GM12878 (cell line): ENCODE results near the gene FREY1. TPM values are rescaled to one million over a fixed set of nuclear protein-coding genes. Genes with fewer than 3 reads are reported as not detected.

Experiments used
- ATAC-seq: fragments of 200-7000 bp; cut with Tn5 transposase; 3 replicates; pipeline ENCODE4 v1.9.1; 2020; ENCODE audit warnings: mild to moderate bottlenecking, moderate library complexity
- BruUV-seq: library from RNA; stranded (reverse); fragments of 400-500 nt; replicated peaks from 2 replicates; lab custom pipeline; 2021; lab: Mats Ljungman, UMichigan
- CTCF ChIA-PET: fragments of 300-600 bp; sonication (Branson Sonifier 250); formaldehyde crosslinking; extraction: SDS; loops from one replicate; lab custom pipeline; 2021; ENCODE audit warnings: inconsistent platforms; lab: Yijun Ruan, JAX
- POLR2A ChIA-PET: fragments of 350-600 bp; formaldehyde crosslinking; extraction: SDS; loops from one replicate; lab custom pipeline; 2021; ENCODE audit warnings: inconsistent platforms; lab: Charles Lee
- RAD21 ChIA-PET: fragments of 300-600 bp; sonication (Branson Sonifier 250); formaldehyde crosslinking; loops from one replicate; lab custom pipeline; 2023; ENCODE audit warnings: antibody characterized with exemption; ENCODE audit not compliant: unreplicated experiment; lab: Charles Lee
- SMC1A ChIA-PET: fragments of 300-600 bp; sonication (Branson Sonifier 250); formaldehyde crosslinking; loops from one replicate; lab custom pipeline; 2023; ENCODE audit not compliant: unreplicated experiment, uncharacterized antibody; lab: Charles Lee
- DNase-seq: peaks from one replicate; pipeline ENCODE4 v3.0.0-alpha.2; 2011; ENCODE audit warnings: low read depth, low spot score
- FAIRE-seq: peaks from 3 replicates; lab custom pipeline; 2011; peaks lifted over from hg19 to GRCh38; lab: Jason Lieb, UNC
- H2AFZ ChIP-seq: 2 replicates; pipeline ENCODE4 v1.6.0; 2011; ENCODE audit warnings: low read depth, low read length, control low read depth; ENCODE audit not compliant: control insufficient read depth
- H3K27ac ChIP-seq: 2 replicates; pipeline ENCODE4 v1.5.1; 2011; ENCODE audit warnings: control low read depth; ENCODE audit not compliant: control insufficient read depth, insufficient read depth
- H3K27me3 ChIP-seq, 2 experiments: replicated peaks in 1 of 2; 2 replicates each; pipeline versions ENCODE4 v1.6.0 to v1.6.1; 2011; ENCODE audit warnings: low read length in 1 of 2; ENCODE audit not compliant: control insufficient read depth in 2 of 2, insufficient read depth in 2 of 2
- H3K36me3 ChIP-seq, 2 experiments: 2 replicates each; pipeline ENCODE4 v1.5.1; 2011; ENCODE audit warnings: low read length in 1 of 2; ENCODE audit not compliant: control insufficient read depth in 2 of 2, insufficient read depth in 2 of 2
- H3K4me1 ChIP-seq: 2 replicates; pipeline ENCODE4 v1.6.1; 2011; ENCODE audit warnings: mild to moderate bottlenecking, low read length, moderate library complexity, mixed read lengths; ENCODE audit not compliant: control insufficient read depth, insufficient read depth
- H3K4me2 ChIP-seq: 2 replicates; pipeline ENCODE4 v1.6.0; 2011; ENCODE audit warnings: control low read depth; ENCODE audit not compliant: control insufficient read depth, insufficient read depth
- H3K4me3 ChIP-seq: fragments of 200-600 bp; sonication (generic); 2 replicates; pipeline ENCODE4 v1.5.1; 2016
- H3K79me2 ChIP-seq: 2 replicates; pipeline ENCODE4 v1.6.0; 2011; ENCODE audit warnings: low read length; ENCODE audit not compliant: control insufficient read depth, insufficient read depth
- H3K9ac ChIP-seq: 2 replicates; pipeline ENCODE4 v1.8.0; 2011; ENCODE audit warnings: low read length, control low read depth, mixed read lengths; ENCODE audit not compliant: control insufficient read depth, insufficient read depth
- H3K9me3 ChIP-seq: replicated peaks from 3 replicates; pipeline ENCODE4 v1.5.1; 2011; ENCODE audit warnings: mild to moderate bottlenecking, low read length; ENCODE audit not compliant: control insufficient read depth, insufficient read depth
- H4K20me1 ChIP-seq: 2 replicates; pipeline ENCODE4 v1.6.0; 2011; ENCODE audit not compliant: control insufficient read depth, insufficient read depth
- ASH2L ChIP-seq: fragments of 300-600, 200-600 bp; sonication (generic); IDR thresholded peaks from 2 replicates; pipeline ENCODE4 v1.6.1; 2017; ENCODE audit warnings: low read depth, mild to moderate bottlenecking, borderline replicate concordance
- BRCA1 ChIP-seq: IDR thresholded peaks from 2 replicates; pipeline ENCODE4 v1.6.1; 2011; ENCODE audit warnings: low read depth, low read length, improper control_type of control experiment
- DPF2 ChIP-seq: fragments of 450-650 bp; IDR thresholded peaks from 2 replicates; pipeline ENCODE4 v1.6.1; 2017; ENCODE audit warnings: mild to moderate bottlenecking
- EED ChIP-seq: sonication (generic); IDR thresholded peaks from 2 replicates; pipeline ENCODE4 v1.6.1; 2016; ENCODE audit warnings: antibody characterized with exemption, low read depth
- GABPA ChIP-seq: IDR thresholded peaks from 2 replicates; pipeline ENCODE4 v1.6.1; 2014; ENCODE audit warnings: antibody characterized with exemption, low read depth, mild to moderate bottlenecking, inconsistent platforms
- HCFC1 ChIP-seq: fragments of 150-350 bp; IDR thresholded peaks from 2 replicates; pipeline ENCODE4 v1.6.1; 2014; ENCODE audit warnings: low read length
- HDAC6 ChIP-seq: fragments of 200-600 bp; sonication (generic); IDR thresholded peaks from one replicate; pipeline ENCODE4 v1.8.0; 2017; ENCODE audit warnings: antibody characterized with exemption; ENCODE audit not compliant: unreplicated experiment
- IKZF2 ChIP-seq, 2 experiments: fragments of 450-650 bp; IDR thresholded peaks; 2 replicates each; pipeline ENCODE4 v1.6.1; 2017; ENCODE audit warnings: mild to moderate bottlenecking in 2 of 2, moderate library complexity in 2 of 2
- MTA2 ChIP-seq: fragments of 450-650 bp; IDR thresholded peaks from 2 replicates; pipeline ENCODE4 v1.6.1; 2016; ENCODE audit warnings: low read depth, mild to moderate bottlenecking, moderate library complexity
- NFIC ChIP-seq: IDR thresholded peaks from 2 replicates; pipeline ENCODE4 v1.6.1; 2012; ENCODE audit warnings: low read depth, mild to moderate bottlenecking, inconsistent platforms, low read length, moderate library complexity
- NFYA ChIP-seq: IDR thresholded peaks from 2 replicates; pipeline ENCODE4 v1.6.1; 2011; ENCODE audit warnings: low read depth, mild to moderate bottlenecking, low read length, improper control_type of control experiment, borderline replicate concordance
- POLR2A ChIP-seq: IDR thresholded peaks from 2 replicates; pipeline ENCODE4 v1.6.1; 2011; ENCODE audit warnings: low read depth, mild to moderate bottlenecking, low read length
- SP1 ChIP-seq: IDR thresholded peaks from one replicate; pipeline ENCODE4 v1.6.1; 2011; ENCODE audit warnings: low read depth, low read length
- SREBF1 ChIP-seq: IDR thresholded peaks from 2 replicates; pipeline ENCODE4 v1.6.1; 2012; ENCODE audit warnings: mild to moderate bottlenecking, low read length
- TCF3 ChIP-seq: IDR thresholded peaks from 2 replicates; pipeline ENCODE4 v1.6.1; 2012; ENCODE audit warnings: low read depth, mild to moderate bottlenecking, low read length, borderline replicate concordance; ENCODE audit not compliant: insufficient read depth
- ZNF217 ChIP-seq: fragments of 450-650 bp; IDR thresholded peaks from 2 replicates; pipeline ENCODE4 v1.6.1; 2017; ENCODE audit warnings: antibody characterized with exemption, mild to moderate bottlenecking
- ZZZ3 ChIP-seq: IDR thresholded peaks from 2 replicates; pipeline ENCODE4 v1.6.1; 2011; ENCODE audit warnings: low read depth; ENCODE audit not compliant: control insufficient read depth, insufficient read length
- WGBS: methylation state at CpG from one replicate; pipeline ENCODE4 v1.1.6; 2016; ENCODE audit warnings: low lambda C conversion rate; ENCODE audit not compliant: insufficient replicate concordance, insufficient coverage; ENCODE audit errors: missing lambda C conversion rate; 5-methylcytosine and 5-hydroxymethylcytosine counted together
- in situ Hi-C: fragments of 300-500 bp; cut with MboI; formaldehyde crosslinking; loops from 9 replicates; pipeline ENCODE4 v1.14.3; 2018; ENCODE audit warnings: mixed read lengths
- intact Hi-C: fragments of 100-400 bp; cut with micrococcal nuclease; formaldehyde crosslinking; loops from one replicate; pipeline ENCODE4 v1.14.2; 2022; ENCODE audit not compliant: unreplicated experiment
- polyA plus RNA-seq, 11 experiments: library from polyadenylated mRNA; depleted of rRNA in 4 of 11; unstranded in 6 of 11; stranded (reverse) in 5 of 11; fragments of >200 nt; fragmentation: Nextera tagmentation in 4 of 11; fragmentation: Illumina TruSeq in 1 of 11; extraction: Ambion mirVana in 4 of 11; extraction: Trizol in 1 of 11; gene quantifications; 1 replicate in 1 of 11; 2 replicates in 10 of 11; pipeline versions ENCODE4 v1.2.1 to v1.2.3, GENCODE V29; 2011 to 2016; ENCODE audit warnings: inconsistent platforms in 2 of 11, missing spikeins in 2 of 11, low read depth in 1 of 11
- total RNA-seq, 4 experiments: library from RNA; depleted of rRNA in 3 of 4; stranded (reverse); fragments of >200 nt in 3 of 4; fragmentation: Illumina TruSeq in 1 of 4; extraction: Trizol in 1 of 4; gene quantifications; 2 replicates each; pipeline versions ENCODE4 v1.2.1 to v1.2.3, GENCODE V29; 2013 to 2021
- TF ChIP-seq, protein P1 (sequence below): fragments of 450-650 bp; IDR thresholded peaks from 2 replicates; pipeline ENCODE4 v1.6.1; 2018; ENCODE audit warnings: mild to moderate bottlenecking, low read depth, moderate library complexity; ENCODE audit not compliant: partially characterized antibody
- TF ChIP-seq, protein P2 (sequence below): IDR thresholded peaks from 2 replicates; pipeline ENCODE4 v1.6.1; 2011; ENCODE audit warnings: low read depth, low read length, improper control_type of control experiment, borderline replicate concordance
- TF ChIP-seq, protein P3 (sequence below): fragments of 450-650 bp; IDR thresholded peaks from 2 replicates; pipeline ENCODE4 v1.6.1; 2017; ENCODE audit warnings: low read depth, mild to moderate bottlenecking, moderate library complexity

The FREY1 gene
- total and polyA plus RNA-seq, 10 of the 15 experiments (the other 5 are each of a cell fraction or from before 2014, with no cell fraction given): 0.13 to 1.7 (median 0.39) TPM; not detected in 3

DNA sequence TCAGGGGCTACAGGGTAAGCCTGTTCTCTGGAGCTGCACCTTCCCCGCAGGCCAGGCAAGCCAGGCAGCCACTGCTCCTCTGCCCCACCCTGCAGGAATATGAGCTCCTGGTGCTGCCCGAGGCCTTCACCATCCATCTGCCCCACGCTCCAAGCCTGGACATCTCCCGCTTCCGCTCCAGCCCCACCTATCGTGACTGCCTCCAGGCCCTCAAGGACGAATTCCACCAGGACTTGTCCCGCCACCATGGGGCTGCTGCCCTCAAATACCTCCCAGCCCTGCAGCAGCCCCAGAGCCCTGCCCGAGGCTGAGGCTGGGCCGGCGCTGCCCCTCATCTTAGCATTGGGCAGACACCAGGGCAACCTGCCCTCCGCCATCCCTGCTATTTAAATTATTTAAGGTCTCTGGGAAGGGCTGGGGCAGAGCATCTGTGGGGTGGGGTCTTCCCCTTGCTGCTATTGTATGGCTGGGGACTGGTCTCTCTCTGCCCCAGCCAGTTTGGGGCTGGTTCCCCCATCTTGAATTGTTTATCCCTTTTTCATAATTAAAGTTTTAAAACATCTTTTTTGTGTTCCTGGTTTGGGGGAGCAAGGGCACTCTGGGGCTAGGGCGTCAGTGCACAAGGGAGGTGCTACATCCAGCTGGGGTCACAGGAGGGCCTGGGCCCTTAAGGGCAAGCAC lies 21.6 kb upstream of the FREY1 start:
- Histone ChIP-seq H3K9me3 (no peaks in the 10 kb centered on the region), H3K9ac (no peak overlapping the region), H2AFZ (no peak overlapping the region), H3K36me3 (peaks cover 3 to 4% of the 10 kb centered on the region in 2 experiments; a peak in 2 of 4 replicates), H3K4me1 (peaks cover 35% of the 10 kb centered on the region), H3K27ac (no peak overlapping the region), H3K4me2 (no peak overlapping the region), H3K79me2 (no peaks in the 10 kb centered on the region), H3K27me3 (peaks cover 0 to 8% of the 10 kb centered on the region in 2 experiments; a peak in 2 of 4 replicates), H3K4me3 (no peak overlapping the region), H4K20me1 (peaks cover 6% of the 10 kb centered on the region)
- no peak for DNase-seq
- BruUV-seq: no TSS peak
- no peak for FAIRE-seq
- ChIA-PET SMC1A (interaction anchor here (2.7 kb wide), 1 partner anchor 37 kb away, joined by 18 read pairs; no protein-coding TSS in a partner anchor), CTCF (interaction anchor here (1.1 kb wide), 1 partner anchor 82 kb away, joined by 3 read pairs; the partner anchor contains the start of gene CRY2), RAD21 (no interaction called here), POLR2A (interaction anchor here (1.0 to 3.1 kb wide), 3 partner anchors 10 to 16 kb away, joined by 3 to 19 read pairs (median 3); partner anchors contain the start of gene PEX16)
- ATAC-seq: no peak
- in situ Hi-C loops (no loop called here), intact Hi-C loops (no loop called here)
- WGBS: 87% methylated on average over 13 of the region's 13 CpGs
- TF ChIP-seq EED (no peak), ZNF217 (no peak), POLR2A (no peak), SREBF1 (no peak), SP1 (no peak), BRCA1 (no peak), HCFC1 (no peak), MTA2 (no peak), NFYA (no peak), NFIC (no peak), DPF2 (no peak), GABPA (no peak), HDAC6 (no peak), ASH2L (no peak), IKZF2 (IDR thresholded peaks at IDR 0.05) (no peak), ZZZ3 (no peak), TCF3 (no peak)
- TF ChIP-seq, protein P1, sequence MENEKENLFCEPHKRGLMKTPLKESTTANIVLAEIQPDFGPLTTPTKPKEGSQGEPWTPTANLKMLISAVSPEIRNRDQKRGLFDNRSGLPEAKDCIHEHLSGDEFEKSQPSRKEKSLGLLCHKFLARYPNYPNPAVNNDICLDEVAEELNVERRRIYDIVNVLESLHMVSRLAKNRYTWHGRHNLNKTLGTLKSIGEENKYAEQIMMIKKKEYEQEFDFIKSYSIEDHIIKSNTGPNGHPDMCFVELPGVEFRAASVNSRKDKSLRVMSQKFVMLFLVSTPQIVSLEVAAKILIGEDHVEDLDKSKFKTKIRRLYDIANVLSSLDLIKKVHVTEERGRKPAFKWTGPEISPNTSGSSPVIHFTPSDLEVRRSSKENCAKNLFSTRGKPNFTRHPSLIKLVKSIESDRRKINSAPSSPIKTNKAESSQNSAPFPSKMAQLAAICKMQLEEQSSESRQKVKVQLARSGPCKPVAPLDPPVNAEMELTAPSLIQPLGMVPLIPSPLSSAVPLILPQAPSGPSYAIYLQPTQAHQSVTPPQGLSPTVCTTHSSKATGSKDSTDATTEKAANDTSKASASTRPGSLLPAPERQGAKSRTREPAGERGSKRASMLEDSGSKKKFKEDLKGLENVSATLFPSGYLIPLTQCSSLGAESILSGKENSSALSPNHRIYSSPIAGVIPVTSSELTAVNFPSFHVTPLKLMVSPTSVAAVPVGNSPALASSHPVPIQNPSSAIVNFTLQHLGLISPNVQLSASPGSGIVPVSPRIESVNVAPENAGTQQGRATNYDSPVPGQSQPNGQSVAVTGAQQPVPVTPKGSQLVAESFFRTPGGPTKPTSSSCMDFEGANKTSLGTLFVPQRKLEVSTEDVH: no peak
- TF ChIP-seq, protein P2, sequence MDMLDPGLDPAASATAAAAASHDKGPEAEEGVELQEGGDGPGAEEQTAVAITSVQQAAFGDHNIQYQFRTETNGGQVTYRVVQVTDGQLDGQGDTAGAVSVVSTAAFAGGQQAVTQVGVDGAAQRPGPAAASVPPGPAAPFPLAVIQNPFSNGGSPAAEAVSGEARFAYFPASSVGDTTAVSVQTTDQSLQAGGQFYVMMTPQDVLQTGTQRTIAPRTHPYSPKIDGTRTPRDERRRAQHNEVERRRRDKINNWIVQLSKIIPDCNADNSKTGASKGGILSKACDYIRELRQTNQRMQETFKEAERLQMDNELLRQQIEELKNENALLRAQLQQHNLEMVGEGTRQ: no peak
- TF ChIP-seq, protein P3, sequence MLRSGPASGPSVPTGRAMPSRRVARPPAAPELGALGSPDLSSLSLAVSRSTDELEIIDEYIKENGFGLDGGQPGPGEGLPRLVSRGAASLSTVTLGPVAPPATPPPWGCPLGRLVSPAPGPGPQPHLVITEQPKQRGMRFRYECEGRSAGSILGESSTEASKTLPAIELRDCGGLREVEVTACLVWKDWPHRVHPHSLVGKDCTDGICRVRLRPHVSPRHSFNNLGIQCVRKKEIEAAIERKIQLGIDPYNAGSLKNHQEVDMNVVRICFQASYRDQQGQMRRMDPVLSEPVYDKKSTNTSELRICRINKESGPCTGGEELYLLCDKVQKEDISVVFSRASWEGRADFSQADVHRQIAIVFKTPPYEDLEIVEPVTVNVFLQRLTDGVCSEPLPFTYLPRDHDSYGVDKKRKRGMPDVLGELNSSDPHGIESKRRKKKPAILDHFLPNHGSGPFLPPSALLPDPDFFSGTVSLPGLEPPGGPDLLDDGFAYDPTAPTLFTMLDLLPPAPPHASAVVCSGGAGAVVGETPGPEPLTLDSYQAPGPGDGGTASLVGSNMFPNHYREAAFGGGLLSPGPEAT: no peak
